ENCODE measurements around the gene STK39. TPM values are rescaled to one million over a fixed set of nuclear protein-coding genes. Genes with fewer than 3 reads are reported as not detected.

Gene STK39
- total RNA-seq, 4 donors from 2014 or later = 8.9 to 28.3 (median 14.5) TPM

- TF ChIP-seq POLR2A (IDR thresholded peaks at IDR 0.05) = no peak
- no peak for TF ChIP-seq CTCF (IDR thresholded peaks at IDR 0.05)
- WGBS, 2 donors = 92 to 98% methylated on average over 3 of the region's 3 CpGs
- intact Hi-C loops (cut with DNase I; ENCODE audit: low total_unique reads) = no loop called here
- DNase-seq (ENCODE audit: low spot score in 2 of 2) = no peak
- no peak overlapping the region for H3K4me3 ChIP-seq (ENCODE audit: low read depth, poor library complexity, severe bottlenecking)
Observed at GRCh38 chr2:168058675-168059074, 188.7 kb downstream of the STK39 start.

GRCh38 chr2:168056242-168056787 lies 191.1 kb downstream of the STK39 start:
- WGBS, 2 donors = 86 to 91% methylated on average over 9 of the region's 9 CpGs
- DNase-seq (ENCODE audit: low spot score in 2 of 2) = no peak
- TF ChIP-seq POLR2A (IDR thresholded peaks at IDR 0.05) (no peak), CTCF (IDR thresholded peaks at IDR 0.05) (no peak)
- no peak overlapping the region for H3K4me3 ChIP-seq (ENCODE audit: low read depth, poor library complexity, severe bottlenecking)
- intact Hi-C loops (cut with DNase I; ENCODE audit: low total_unique reads) = no loop called here

- no peak for DNase-seq (ENCODE audit: low spot score in 2 of 2)
- intact Hi-C loops (cut with DNase I; ENCODE audit: low total_unique reads) = no loop called here
- TF ChIP-seq POLR2A (IDR thresholded peaks at IDR 0.05) (no peak), CTCF (IDR thresholded peaks at IDR 0.05) (no peak)
- WGBS, 2 donors = 84 to 87% methylated on average over 5 of the region's 5 CpGs
- H3K4me3 ChIP-seq (ENCODE audit: low read depth, poor library complexity, severe bottlenecking) = no peak overlapping the region
Observed at GRCh38 chr2:168054657-168055056, 192.7 kb downstream of the STK39 start.

GRCh38 chr2:168053676-168054075 lies 193.7 kb downstream of the STK39 start:
- no peak for DNase-seq (ENCODE audit: low spot score in 2 of 2)
- TF ChIP-seq CTCF (IDR thresholded peaks at IDR 0.05) (no peak), POLR2A (IDR thresholded peaks at IDR 0.05) (no peak)
- H3K4me3 ChIP-seq (ENCODE audit: low read depth, poor library complexity, severe bottlenecking) = no peak overlapping the region
- WGBS, 2 donors = 79 to 89% methylated on average over 3 of the region's 3 CpGs
- intact Hi-C loops (cut with DNase I; ENCODE audit: low total_unique reads) = no loop called here

GRCh38 chr2:168052773-168053172 lies 194.6 kb downstream of the STK39 start:
- 93% methylated on average over 4 of the region's 4 CpGs for WGBS, 2 donors
- intact Hi-C loops (cut with DNase I; ENCODE audit: low total_unique reads) = no loop called here
- no peak for DNase-seq (ENCODE audit: low spot score in 2 of 2)
- no peak overlapping the region for H3K4me3 ChIP-seq (ENCODE audit: low read depth, poor library complexity, severe bottlenecking)
- no peak for TF ChIP-seq POLR2A (IDR thresholded peaks at IDR 0.05)
- TF ChIP-seq CTCF (IDR thresholded peaks at IDR 0.05) = no peak

- DNase-seq (ENCODE audit: low spot score in 2 of 2) = no peak
- WGBS, 2 donors = 82% methylated on average over 2 of the region's 2 CpGs
- no peak overlapping the region for H3K4me3 ChIP-seq (ENCODE audit: low read depth, poor library complexity, severe bottlenecking)
- intact Hi-C loops (cut with DNase I; ENCODE audit: low total_unique reads) = no loop called here
- TF ChIP-seq POLR2A (IDR thresholded peaks at IDR 0.05) (no peak), CTCF (IDR thresholded peaks at IDR 0.05) (no peak)
Observed at GRCh38 chr2:168050377-168050776, 197.0 kb downstream of the STK39 start.

All from lower leg skin (tissue), 4 donors.